ENCODE measurements around the gene RIPK3.

The RIPK3 gene

GRCh38 chr14:24307575-24308341 lies 32.0 kb downstream of the RIPK3 start, which contains the start of gene CIDEB:
CIDEB (minus strand) TSS chr14:24307977; CDS start chr14:24307858, 119 bp downstream.
- H3K4me3 ChIP-seq (ENCODE audit: low read depth, low read length) = no peak within 1 kb of the TSS

GRCh38 chr14:24307156-24307574 lies 32.6 kb downstream of the RIPK3 start:
- no peak overlapping the region for H3K4me3 ChIP-seq (ENCODE audit: low read depth, low read length)

- H3K4me3 ChIP-seq (ENCODE audit: low read depth, low read length) = no peak overlapping the region
Observed at GRCh38 chr14:24304019-24304387, 35.8 kb downstream of the RIPK3 start.

GRCh38 chr14:24300326-24300980 lies 39.3 kb downstream of the RIPK3 start:
- peak overlapping the region; percentile 93 for H3K4me3 ChIP-seq (ENCODE audit: low read depth, low read length)

- H3K4me3 ChIP-seq (ENCODE audit: low read depth, low read length) = peak within 1 kb of the TSS; percentile 93
Observed at GRCh38 chr14:24299255-24300191, 40.3 kb downstream of the RIPK3 start, which contains the start of the genes DHRS1 and NOP9. DHRS1 (minus strand) TSS chr14:24299780; CDS start chr14:24299106, 674 bp downstream. NOP9 (plus strand) TSS chr14:24299850; CDS start chr14:24299955, 105 bp downstream.

- peak overlapping the region; percentile 93 for H3K4me3 ChIP-seq (ENCODE audit: low read depth, low read length)
Observed at GRCh38 chr14:24298892-24299254, 40.9 kb downstream of the RIPK3 start.

GRCh38 chr14:24297190-24297964 lies 42.4 kb downstream of the RIPK3 start:
- no peak overlapping the region for H3K4me3 ChIP-seq (ENCODE audit: low read depth, low read length)

GRCh38 chr14:24296341-24297157 lies 43.2 kb downstream of the RIPK3 start:
- no peak overlapping the region for H3K4me3 ChIP-seq (ENCODE audit: low read depth, low read length)

- H3K4me3 ChIP-seq (ENCODE audit: low read depth, low read length) = no peak overlapping the region
Observed at GRCh38 chr14:24293525-24293924, 46.3 kb downstream of the RIPK3 start.

- no peak overlapping the region for H3K4me3 ChIP-seq (ENCODE audit: low read depth, low read length)
Observed at GRCh38 chr14:24292118-24292807, 47.5 kb downstream of the RIPK3 start.

- H3K4me3 ChIP-seq (ENCODE audit: low read depth, low read length) = no peak overlapping the region
Observed at GRCh38 chr14:24291446-24292117, 48.2 kb downstream of the RIPK3 start.

GRCh38 chr14:24290746-24291145 lies 49.0 kb downstream of the RIPK3 start:
- no peak overlapping the region for H3K4me3 ChIP-seq (ENCODE audit: low read depth, low read length)

GRCh38 chr14:24289649-24290280 lies 50.0 kb downstream of the RIPK3 start:
- no peak overlapping the region for H3K4me3 ChIP-seq (ENCODE audit: low read depth, low read length)

GRCh38 chr14:24286996-24287395 lies 52.8 kb downstream of the RIPK3 start:
- H3K4me3 ChIP-seq (ENCODE audit: low read depth, low read length) = no peak overlapping the region

Data from iPS-11a (cell line).